Breast epithelium (tissue), 4 donors: ENCODE measurements around the gene NAT9. TPM values are rescaled to one million over a fixed set of nuclear protein-coding genes. Genes with fewer than 3 reads are reported as not detected.

Experiments
- DNase-seq, 2 donors: peaks; one replicate each; pipeline ENCODE4 v3.0.0-alpha.2; 2019; ENCODE audit warnings: low spot score in 2 of 2
- H3K27ac ChIP-seq, 2 donors: fragments of 200-600 bp; sonication (generic) in 1 of 2; one replicate each; pipeline ENCODE4 v1.5.1; 2016 to 2019; ENCODE audit warnings: mild to moderate bottlenecking in 1 of 2
- H3K27me3 ChIP-seq, 2 donors: fragments of 200-600 bp; sonication (generic) in 1 of 2; one replicate each; pipeline versions ENCODE4 v1.5.1 to v1.6.0; 2017 to 2019; ENCODE audit warnings: control low read depth in 1 of 2, mild to moderate bottlenecking in 1 of 2
- H3K36me3 ChIP-seq: fragments of 200-600 bp; one replicate; pipeline ENCODE4 v1.5.1; 2019
- H3K4me1 ChIP-seq, 2 donors: fragments of 200-600 bp; sonication (generic); one replicate each; pipeline ENCODE4 v1.5.1; 2016 to 2019; ENCODE audit warnings: control low read depth in 1 of 2
- H3K4me3 ChIP-seq, 3 donors: fragments of 200-600 bp; sonication (generic); 1 replicate in 2 of 3; 2 replicates in 1 of 3; pipeline ENCODE4 v1.5.1; 2016 to 2019; ENCODE audit warnings: mild to moderate bottlenecking in 3 of 3, moderate library complexity in 2 of 3
- H3K9me3 ChIP-seq, 2 donors: fragments of 200-600 bp; sonication (generic) in 1 of 2; one replicate each; pipeline ENCODE4 v1.5.1; 2016 to 2019; ENCODE audit warnings: control low read depth in 1 of 2
- POLR2A ChIP-seq: fragments of 450-650 bp; IDR thresholded peaks from one replicate; pipeline ENCODE4 v1.6.1; 2016; ENCODE audit warnings: antibody characterized with exemption, mild to moderate bottlenecking, moderate library complexity
- POLR2AphosphoS5 ChIP-seq, 3 donors: sonication (generic); formaldehyde crosslinking; IDR thresholded peaks; one replicate each; pipeline ENCODE4 v1.6.1; 2017; ENCODE audit warnings: antibody characterized with exemption in 3 of 3
- intact Hi-C: fragments of 100-400 bp; cut with DNase I; formaldehyde crosslinking; loops from one replicate; pipeline ENCODE4 v1.15.1; 2023; ENCODE audit warnings: low total_unique reads
- total RNA-seq, 3 donors: library from RNA; depleted of rRNA; stranded (reverse); fragments of >200 nt; gene quantifications; one replicate each; pipeline ENCODE4 v1.1.0, GENCODE V29; 2016
- TF ChIP-seq, protein P1 (sequence below), 3 donors: fragments of 450-650 bp; IDR thresholded peaks; one replicate each; pipeline ENCODE4 v1.5.1; 2016 to 2017; ENCODE audit warnings: antibody characterized with exemption in 3 of 3, mild to moderate bottlenecking in 3 of 3, moderate library complexity in 3 of 3

NAT9 gene
- total RNA-seq, 3 donors from 2014 or later: 20.6 to 41.3 (median 40.0) TPM

GRCh38 chr17:74805591-74805991, 29.4 kb upstream of the NAT9 start:
- DNase-seq: no peak
- H3K36me3 ChIP-seq: no peaks in the 10 kb centered on the region
- H3K9me3 ChIP-seq: no peaks in the 10 kb centered on the region
- intact Hi-C loops: no loop called here
- no peak overlapping the region for H3K27ac ChIP-seq
- no peak overlapping the region for H3K4me3 ChIP-seq
- H3K4me1 ChIP-seq: no peaks in the 10 kb centered on the region
- no peaks in the 10 kb centered on the region for H3K27me3 ChIP-seq
- TF ChIP-seq, protein P1, sequence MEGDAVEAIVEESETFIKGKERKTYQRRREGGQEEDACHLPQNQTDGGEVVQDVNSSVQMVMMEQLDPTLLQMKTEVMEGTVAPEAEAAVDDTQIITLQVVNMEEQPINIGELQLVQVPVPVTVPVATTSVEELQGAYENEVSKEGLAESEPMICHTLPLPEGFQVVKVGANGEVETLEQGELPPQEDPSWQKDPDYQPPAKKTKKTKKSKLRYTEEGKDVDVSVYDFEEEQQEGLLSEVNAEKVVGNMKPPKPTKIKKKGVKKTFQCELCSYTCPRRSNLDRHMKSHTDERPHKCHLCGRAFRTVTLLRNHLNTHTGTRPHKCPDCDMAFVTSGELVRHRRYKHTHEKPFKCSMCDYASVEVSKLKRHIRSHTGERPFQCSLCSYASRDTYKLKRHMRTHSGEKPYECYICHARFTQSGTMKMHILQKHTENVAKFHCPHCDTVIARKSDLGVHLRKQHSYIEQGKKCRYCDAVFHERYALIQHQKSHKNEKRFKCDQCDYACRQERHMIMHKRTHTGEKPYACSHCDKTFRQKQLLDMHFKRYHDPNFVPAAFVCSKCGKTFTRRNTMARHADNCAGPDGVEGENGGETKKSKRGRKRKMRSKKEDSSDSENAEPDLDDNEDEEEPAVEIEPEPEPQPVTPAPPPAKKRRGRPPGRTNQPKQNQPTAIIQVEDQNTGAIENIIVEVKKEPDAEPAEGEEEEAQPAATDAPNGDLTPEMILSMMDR (IDR thresholded peaks at IDR 0.05): no peak
- TF ChIP-seq POLR2AphosphoS5 (IDR thresholded peaks at IDR 0.05) (no peak), POLR2A (no peak)

- Histone ChIP-seq H3K9me3 (no peaks in the 10 kb centered on the region), H3K27ac (no peak overlapping the region), H3K4me3 (no peak overlapping the region), H3K27me3 (no peaks in the 10 kb centered on the region), H3K4me1 (no peaks in the 10 kb centered on the region), H3K36me3 (no peaks in the 10 kb centered on the region)
- no peak for TF ChIP-seq POLR2AphosphoS5 (IDR thresholded peaks at IDR 0.05)
- no peak for TF ChIP-seq POLR2A
- TF ChIP-seq, protein P1 (IDR thresholded peaks at IDR 0.05): no peak
- no peak for DNase-seq
- intact Hi-C loops: no loop called here
These were observed 28.5 kb upstream of the NAT9 start for GRCh38 chr17:74804683-74805082.

DNA sequence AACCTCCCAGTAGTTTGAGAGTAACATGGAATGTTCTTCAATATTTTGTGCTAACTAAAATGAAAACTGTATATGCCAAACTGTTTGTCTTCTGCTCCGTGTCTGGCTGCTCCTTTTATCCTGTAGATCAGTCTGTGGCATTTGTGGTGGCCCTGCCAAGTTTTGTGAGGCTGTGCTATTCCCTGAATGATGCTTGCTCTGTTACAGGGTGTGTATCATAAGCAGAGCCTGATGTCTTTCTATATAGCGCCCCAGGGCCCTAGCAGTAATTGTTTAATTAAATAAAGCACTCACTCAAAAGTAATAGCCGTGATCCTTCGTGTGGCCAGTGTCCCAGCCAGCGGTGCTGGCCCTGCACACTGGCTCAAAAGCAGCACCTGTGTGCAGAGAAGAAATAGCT, 27.8 kb upstream of the NAT9 start:
- intact Hi-C loops: no loop called here
- no peak for DNase-seq
- H3K4me3 ChIP-seq: no peak overlapping the region
- TF ChIP-seq, protein P1 (IDR thresholded peaks at IDR 0.05): no peak
- TF ChIP-seq POLR2AphosphoS5 (IDR thresholded peaks at IDR 0.05) (no peak), POLR2A (no peak)
- no peaks in the 10 kb centered on the region for H3K4me1 ChIP-seq
- no peaks in the 10 kb centered on the region for H3K27me3 ChIP-seq
- H3K9me3 ChIP-seq: no peaks in the 10 kb centered on the region
- H3K36me3 ChIP-seq: no peaks in the 10 kb centered on the region
- H3K27ac ChIP-seq: no peak overlapping the region

DNA sequence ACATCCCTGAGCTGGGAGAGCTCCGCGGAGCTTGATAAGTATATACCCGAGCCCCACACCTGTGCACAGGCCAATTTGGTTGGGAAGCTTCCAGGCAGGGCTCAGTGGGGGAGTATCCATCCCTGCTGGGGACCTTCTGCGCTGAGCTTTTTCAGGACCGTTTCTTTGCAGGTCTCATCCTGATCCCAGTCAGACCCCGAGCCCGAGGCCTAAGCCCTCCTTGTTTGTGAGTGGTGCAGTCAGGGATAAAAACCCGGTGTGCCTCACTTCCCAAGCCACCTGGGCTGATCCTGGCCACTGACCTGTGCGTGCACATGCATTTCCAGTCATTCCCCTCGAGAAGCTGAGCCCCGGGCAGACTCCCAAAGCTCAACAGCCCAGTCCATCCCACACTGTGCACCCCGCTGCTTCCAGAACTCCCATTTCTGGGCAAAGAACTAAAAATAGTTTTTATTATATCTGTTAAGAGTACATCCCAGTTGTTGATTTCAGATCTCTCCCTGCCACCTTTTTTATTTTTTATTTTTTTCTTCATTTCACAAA, 27.3 kb upstream of the NAT9 start:
- H3K27ac ChIP-seq: no peak overlapping the region
- H3K36me3 ChIP-seq: no peaks in the 10 kb centered on the region
- no peaks in the 10 kb centered on the region for H3K4me1 ChIP-seq
- intact Hi-C loops: no loop called here
- no peaks in the 10 kb centered on the region for H3K9me3 ChIP-seq
- no peak for DNase-seq
- TF ChIP-seq POLR2A (no peak), POLR2AphosphoS5 (IDR thresholded peaks at IDR 0.05) (no peak)
- TF ChIP-seq, protein P1 (IDR thresholded peaks at IDR 0.05): no peak
- H3K27me3 ChIP-seq: no peaks in the 10 kb centered on the region
- H3K4me3 ChIP-seq: no peak overlapping the region

DNA sequence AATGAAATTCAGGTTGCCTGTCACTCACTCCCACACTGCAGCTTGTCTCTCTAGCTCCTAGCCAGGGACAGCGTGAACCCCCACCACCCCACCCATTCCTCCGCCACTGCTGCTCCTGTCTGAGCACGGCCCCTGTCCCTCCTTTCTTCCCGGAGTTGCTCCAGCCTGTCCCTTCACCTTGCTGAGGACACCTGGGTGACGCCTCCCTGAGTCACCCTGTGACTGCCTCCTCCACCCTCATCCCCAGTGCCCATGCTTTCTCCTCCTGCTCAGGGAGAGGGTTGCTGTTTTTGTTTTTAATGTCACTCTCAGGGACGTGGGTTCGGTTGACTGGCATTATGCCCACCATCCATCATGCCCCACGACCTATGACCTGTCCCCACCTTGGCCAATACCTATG, 25.8 kb upstream of the NAT9 start:
- Histone ChIP-seq H3K27me3 (no peaks in the 10 kb centered on the region), H3K4me3 (no peak overlapping the region), H3K36me3 (no peaks in the 10 kb centered on the region), H3K4me1 (no peaks in the 10 kb centered on the region), H3K9me3 (no peaks in the 10 kb centered on the region), H3K27ac (no peak overlapping the region)
- intact Hi-C loops: no loop called here
- TF ChIP-seq, protein P1 (IDR thresholded peaks at IDR 0.05): no peak
- TF ChIP-seq POLR2A (no peak), POLR2AphosphoS5 (IDR thresholded peaks at IDR 0.05) (no peak)
- no peak for DNase-seq
